22Rv1 (cell line): Measurements from ENCODE around the gene HDAC6.
"Not testable (repeated sequence)": the region's sequence is repeated elsewhere in the genome, so short reads cannot be mapped to it uniquely, and the experiment has no call there.

Experiments
- H3K27ac ChIP-seq: fragments of 450-650 bp; 2 replicates; pipeline ENCODE4 v1.5.1; 2017
- ZFX ChIP-seq: fragments of 450-650 bp; IDR thresholded peaks from 2 replicates; pipeline ENCODE4 v1.6.1; 2017; ENCODE audit warnings: antibody characterized with exemption, borderline replicate concordance
- TF ChIP-seq, protein P1 (sequence below): fragments of 450-650 bp; IDR thresholded peaks from 2 replicates; pipeline ENCODE4 v1.5.1; 2017; ENCODE audit warnings: mild to moderate bottlenecking

The HDAC6 gene

GRCh38 chrX:48864210-48864609 lies 62.3 kb downstream of the HDAC6 start:
- TF ChIP-seq ZFX = no peak
- TF ChIP-seq, protein P1, sequence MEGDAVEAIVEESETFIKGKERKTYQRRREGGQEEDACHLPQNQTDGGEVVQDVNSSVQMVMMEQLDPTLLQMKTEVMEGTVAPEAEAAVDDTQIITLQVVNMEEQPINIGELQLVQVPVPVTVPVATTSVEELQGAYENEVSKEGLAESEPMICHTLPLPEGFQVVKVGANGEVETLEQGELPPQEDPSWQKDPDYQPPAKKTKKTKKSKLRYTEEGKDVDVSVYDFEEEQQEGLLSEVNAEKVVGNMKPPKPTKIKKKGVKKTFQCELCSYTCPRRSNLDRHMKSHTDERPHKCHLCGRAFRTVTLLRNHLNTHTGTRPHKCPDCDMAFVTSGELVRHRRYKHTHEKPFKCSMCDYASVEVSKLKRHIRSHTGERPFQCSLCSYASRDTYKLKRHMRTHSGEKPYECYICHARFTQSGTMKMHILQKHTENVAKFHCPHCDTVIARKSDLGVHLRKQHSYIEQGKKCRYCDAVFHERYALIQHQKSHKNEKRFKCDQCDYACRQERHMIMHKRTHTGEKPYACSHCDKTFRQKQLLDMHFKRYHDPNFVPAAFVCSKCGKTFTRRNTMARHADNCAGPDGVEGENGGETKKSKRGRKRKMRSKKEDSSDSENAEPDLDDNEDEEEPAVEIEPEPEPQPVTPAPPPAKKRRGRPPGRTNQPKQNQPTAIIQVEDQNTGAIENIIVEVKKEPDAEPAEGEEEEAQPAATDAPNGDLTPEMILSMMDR = no peak
- no peak overlapping the region for H3K27ac ChIP-seq

DNA sequence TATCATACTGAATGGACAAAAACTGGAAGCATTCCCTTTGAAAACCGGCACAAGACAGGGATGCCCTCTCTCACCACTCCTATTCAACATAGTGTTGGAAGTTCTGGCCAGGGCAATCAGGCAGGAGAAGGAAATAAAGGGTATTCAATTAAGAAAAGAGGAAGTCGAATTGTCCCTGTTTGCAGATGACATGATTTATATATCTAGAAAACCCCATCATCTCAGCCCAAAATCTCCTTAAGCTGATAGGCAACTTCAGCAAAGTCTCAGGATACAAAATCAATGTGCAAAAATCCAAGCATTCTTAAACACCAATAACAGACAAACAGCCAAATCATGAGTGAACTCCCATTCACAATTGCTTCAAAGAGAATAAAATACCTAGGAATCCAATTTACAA lies 70.2 kb downstream of the HDAC6 start:
- H3K27ac ChIP-seq = not testable (repeated sequence)
